ENCODE measurements around the gene CAPN7. TPM values are rescaled to one million over a fixed set of nuclear protein-coding genes. Genes with fewer than 3 reads are reported as not detected.
"Not testable (repeated sequence)": the region's sequence is repeated elsewhere in the genome, so short reads cannot be mapped to it uniquely, and the experiment has no call there.

The CAPN7 gene
- 11.1 TPM for polyA plus RNA-seq (2013, experiment 1 of 2)
- 12.1 TPM for polyA plus RNA-seq (2013, experiment 2 of 2)

DNA sequence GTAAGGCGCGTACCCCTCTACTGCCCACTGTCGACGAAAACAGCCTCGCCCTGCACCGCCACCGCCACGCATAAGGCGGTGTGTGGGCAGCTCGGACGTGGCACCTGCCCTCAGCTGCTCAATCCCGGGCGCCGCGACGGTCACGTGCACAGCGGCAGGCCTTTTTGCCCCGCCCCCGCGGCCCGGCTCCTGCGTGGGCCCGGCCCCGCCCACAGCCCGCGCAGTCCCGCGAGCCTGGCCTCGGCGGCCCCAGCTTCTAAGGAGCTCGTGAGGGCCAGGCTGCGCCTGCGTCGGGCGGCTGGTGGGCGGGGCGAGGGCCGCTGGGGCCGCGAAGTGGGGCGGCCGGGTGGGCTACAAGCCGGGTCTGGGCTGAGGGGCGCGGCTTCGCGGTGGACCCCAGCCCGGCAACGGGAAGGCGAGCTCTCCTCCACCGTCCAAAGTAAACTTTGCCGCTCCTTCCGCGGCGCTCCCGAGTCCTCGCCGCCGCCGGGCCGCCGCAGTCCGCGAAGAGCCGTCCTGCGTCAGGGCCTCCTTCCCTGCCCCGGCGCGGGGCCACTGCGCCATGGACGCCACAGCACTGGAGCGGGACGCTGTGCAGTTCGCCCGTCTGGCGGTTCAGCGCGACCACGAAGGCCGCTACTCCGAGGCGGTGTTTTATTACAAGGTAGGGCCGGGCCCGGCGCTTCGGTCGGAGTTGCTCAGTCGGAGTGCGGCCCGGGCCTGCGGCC, at the start of gene CAPN7:
TSS of gene CAPN7 (plus strand) at position 313 of the 728 bp plus-strand sequence. CDS start at position 563, 250 bp downstream.
- Histone ChIP-seq H3K36me3 (ENCODE audit: insufficient read depth, low read length) (peaks cover 12% of the 10 kb centered on the region; the same call in 1 of the 2 replicates), H3K9me3 (ENCODE audit: insufficient read depth, low read depth, low read length) (no peaks in the 10 kb centered on the region), H3K9ac (ENCODE audit: low read depth, low read length) (peak within 1 kb of the TSS; percentile 89), H3K4me1 (ENCODE audit: insufficient read depth, low read length) (peaks cover 11% of the 10 kb centered on the region; the same call in 1 of the 2 replicates), H3K27ac (ENCODE audit: low read depth, low read length) (peak within 1 kb of the TSS; percentile 81), H3K27me3 (ENCODE audit: insufficient read depth, low read length) (no peaks in the 10 kb centered on the region), H3K4me3 (ENCODE audit: low read length) (peak within 1 kb of the TSS; percentile 92)
- under 1% methylated on average over 92 of the region's 92 CpGs for WGBS

DNA sequence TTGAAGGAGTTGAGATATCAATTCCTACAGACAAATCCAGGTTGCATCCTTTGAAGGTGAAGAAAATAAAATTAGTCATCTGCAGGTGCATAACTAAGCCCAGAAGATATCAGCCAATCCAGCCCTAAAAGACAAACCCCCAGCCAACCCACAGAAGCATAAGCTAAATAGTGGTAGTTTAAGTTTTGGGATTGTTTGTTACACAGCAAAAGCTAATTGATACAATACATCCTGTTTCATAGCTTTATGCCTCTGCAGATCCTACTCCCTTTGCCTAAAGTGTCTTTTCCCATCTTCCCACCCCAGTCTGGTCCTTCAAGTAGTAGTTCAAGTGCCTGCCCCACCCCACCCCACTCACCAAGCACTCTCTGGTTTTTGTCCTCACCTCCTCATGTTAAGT, 48.6 kb upstream of the CAPN7 start:
- H3K4me3 ChIP-seq (ENCODE audit: low read length): no peak overlapping the region
- no peaks in the 10 kb centered on the region for H3K9me3 ChIP-seq (ENCODE audit: insufficient read depth, low read depth, low read length)
- no peak overlapping the region for H3K9ac ChIP-seq (ENCODE audit: low read depth, low read length)
- no peaks in the 10 kb centered on the region for H3K36me3 ChIP-seq (ENCODE audit: insufficient read depth, low read length)
- H3K4me1 ChIP-seq (ENCODE audit: insufficient read depth, low read length): no peaks in the 10 kb centered on the region
- H3K27me3 ChIP-seq (ENCODE audit: insufficient read depth, low read length): peaks cover 45% of the 10 kb centered on the region
- no peak overlapping the region for H3K27ac ChIP-seq (ENCODE audit: low read depth, low read length)

DNA sequence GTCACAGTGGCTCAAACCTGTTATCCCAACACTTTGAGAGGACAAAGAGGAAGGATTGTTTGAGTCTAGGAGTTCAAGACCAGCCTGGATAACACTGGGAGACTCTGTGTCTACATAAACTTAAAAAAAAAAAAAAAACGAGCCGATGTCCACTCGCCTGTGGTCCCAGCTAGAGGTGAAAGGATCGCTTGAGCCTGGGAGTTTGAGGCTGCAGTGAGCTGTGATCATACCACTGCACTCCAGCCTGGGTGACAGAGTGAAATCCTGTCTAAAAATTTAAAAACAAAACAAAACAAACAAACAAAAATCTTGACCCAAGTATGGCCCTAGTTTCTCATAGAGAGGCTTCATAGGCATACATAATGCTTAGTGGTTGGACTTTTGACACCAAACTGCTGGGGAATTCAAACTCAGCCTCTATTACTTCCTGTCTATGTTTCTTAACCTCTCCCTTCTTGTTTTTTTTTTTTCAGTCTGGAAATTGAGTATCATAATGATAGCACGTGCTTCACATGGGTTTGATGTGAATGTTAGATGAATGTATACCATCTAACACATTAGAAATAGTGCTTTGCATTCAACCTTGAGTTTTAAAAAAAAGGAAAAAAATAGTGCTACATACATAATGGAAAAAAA, 46.4 kb upstream of the CAPN7 start:
- Histone ChIP-seq H3K36me3 (ENCODE audit: insufficient read depth, low read length) (no peaks in the 10 kb centered on the region), H3K9ac (ENCODE audit: low read depth, low read length) (no peak overlapping the region), H3K27me3 (ENCODE audit: insufficient read depth, low read length) (peaks cover 25% of the 10 kb centered on the region), H3K9me3 (ENCODE audit: insufficient read depth, low read depth, low read length) (peaks cover 6% of the 10 kb centered on the region; the same call in 1 of the 2 replicates), H3K27ac (ENCODE audit: low read depth, low read length) (no peak overlapping the region), H3K4me3 (ENCODE audit: low read length) (no peak overlapping the region), H3K4me1 (ENCODE audit: insufficient read depth, low read length) (no peaks in the 10 kb centered on the region)
- 93% methylated on average over 4 of the region's 5 CpGs for WGBS

DNA sequence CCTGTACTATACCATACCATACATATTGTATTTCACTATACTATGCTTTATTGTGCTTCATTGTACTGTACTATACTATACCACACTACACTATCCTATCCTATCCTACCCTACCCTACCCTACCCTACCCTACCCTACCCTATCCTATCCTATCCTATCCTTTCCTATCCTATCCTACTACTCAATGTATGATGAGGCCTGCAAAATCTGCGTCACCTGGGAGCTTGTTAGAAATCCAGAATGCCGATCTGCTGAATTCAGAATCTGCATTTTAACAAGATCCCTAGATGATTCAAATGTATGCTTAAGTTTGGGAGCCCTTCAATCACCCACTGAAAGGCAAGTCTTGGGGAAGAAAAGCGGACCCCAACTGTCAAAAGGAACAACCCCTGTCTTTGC, 45.4 kb upstream of the CAPN7 start:
- 93% methylated on average over 3 of the region's 3 CpGs for WGBS
- H3K9ac ChIP-seq (ENCODE audit: low read depth, low read length): no peak overlapping the region
- H3K36me3 ChIP-seq (ENCODE audit: insufficient read depth, low read length): no peaks in the 10 kb centered on the region
- no peaks in the 10 kb centered on the region for H3K4me1 ChIP-seq (ENCODE audit: insufficient read depth, low read length)
- no peak overlapping the region for H3K4me3 ChIP-seq (ENCODE audit: low read length)
- H3K9me3 ChIP-seq (ENCODE audit: insufficient read depth, low read depth, low read length): peaks cover 10% of the 10 kb centered on the region; the same call in 1 of the 2 replicates
- no peak overlapping the region for H3K27ac ChIP-seq (ENCODE audit: low read depth, low read length)
- H3K27me3 ChIP-seq (ENCODE audit: insufficient read depth, low read length): peaks cover 25% of the 10 kb centered on the region

DNA sequence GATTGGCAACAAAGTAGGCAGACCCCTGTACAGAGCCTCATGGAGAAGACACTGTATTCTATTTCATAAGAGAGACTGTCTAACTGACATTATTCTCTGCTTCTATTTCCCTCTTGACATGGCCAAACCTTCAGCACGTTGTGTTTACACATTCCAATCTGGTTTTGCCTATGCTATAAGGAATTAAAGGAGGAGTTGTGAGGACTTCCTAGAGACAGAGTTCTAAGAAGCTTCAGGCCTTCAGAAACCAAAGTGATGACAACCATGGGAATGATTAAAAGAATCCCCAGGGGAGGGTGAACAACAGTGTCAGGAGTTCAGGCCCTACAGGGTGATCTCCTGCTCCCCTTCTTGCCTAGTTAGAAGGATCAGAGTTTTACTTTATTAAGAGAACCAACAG, 44.9 kb upstream of the CAPN7 start:
- 95% methylated on average over 1 of the region's 1 CpG for WGBS
- H3K27ac ChIP-seq (ENCODE audit: low read depth, low read length): no peak overlapping the region
- peaks cover 25% of the 10 kb centered on the region for H3K27me3 ChIP-seq (ENCODE audit: insufficient read depth, low read length)
- H3K9me3 ChIP-seq (ENCODE audit: insufficient read depth, low read depth, low read length): peaks cover 13% of the 10 kb centered on the region; the same call in 1 of the 2 replicates
- no peak overlapping the region for H3K4me3 ChIP-seq (ENCODE audit: low read length)
- no peak overlapping the region for H3K9ac ChIP-seq (ENCODE audit: low read depth, low read length)
- no peaks in the 10 kb centered on the region for H3K36me3 ChIP-seq (ENCODE audit: insufficient read depth, low read length)
- H3K4me1 ChIP-seq (ENCODE audit: insufficient read depth, low read length): no peaks in the 10 kb centered on the region

DNA sequence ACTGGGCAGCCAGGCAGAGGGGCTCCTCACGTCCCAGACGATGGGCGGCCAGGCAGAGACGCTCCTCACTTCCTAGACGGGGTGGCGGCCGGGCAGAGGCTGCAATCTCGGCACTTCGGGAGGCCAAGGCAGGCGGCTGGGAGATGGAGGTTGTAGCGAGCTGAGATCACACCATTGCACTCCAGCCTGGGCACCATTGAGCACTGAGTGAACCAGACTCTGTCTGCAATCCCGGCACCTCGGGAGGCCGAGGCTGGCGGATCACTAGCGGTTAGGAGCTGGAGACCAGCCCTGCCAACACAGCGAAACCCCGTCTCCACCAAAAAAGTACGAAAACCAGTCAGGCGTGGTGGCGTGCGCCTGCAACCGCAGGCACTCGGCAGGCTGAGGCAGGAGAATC, 42.4 kb upstream of the CAPN7 start:
- not testable (repeated sequence) for H3K27ac ChIP-seq (ENCODE audit: low read depth, low read length); H3K9ac ChIP-seq (ENCODE audit: low read depth, low read length); H3K4me3 ChIP-seq (ENCODE audit: low read length); H3K36me3 ChIP-seq (ENCODE audit: insufficient read depth, low read length); H3K4me1 ChIP-seq (ENCODE audit: insufficient read depth, low read length)
- Histone ChIP-seq H3K27me3 (ENCODE audit: insufficient read depth, low read length) (peaks cover 12% of the 10 kb centered on the region), H3K9me3 (ENCODE audit: insufficient read depth, low read depth, low read length) (peaks cover 13% of the 10 kb centered on the region; the same call in 1 of the 2 replicates)
- 92% methylated on average over 18 of the region's 24 CpGs for WGBS

DNA sequence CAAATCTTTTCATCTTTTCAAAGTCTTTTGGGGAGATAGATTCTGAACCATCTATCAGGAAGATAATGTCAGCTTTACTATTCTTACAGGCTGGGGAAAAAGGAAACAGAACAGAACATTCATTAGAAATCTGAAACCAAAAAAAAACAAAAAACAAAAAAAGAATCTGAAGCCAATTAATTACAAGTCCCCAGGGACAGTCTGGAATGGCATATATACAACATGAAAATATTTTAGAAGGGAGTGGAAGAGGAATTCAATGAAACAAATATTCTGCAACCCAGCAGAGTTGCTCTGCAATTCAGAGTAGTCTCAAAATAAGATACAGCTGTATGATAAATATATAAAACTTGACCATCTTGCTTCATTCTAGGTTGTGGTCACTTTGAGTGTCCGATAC, 41.7 kb upstream of the CAPN7 start:
- H3K9ac ChIP-seq (ENCODE audit: low read depth, low read length): no peak overlapping the region
- H3K9me3 ChIP-seq (ENCODE audit: insufficient read depth, low read depth, low read length): peaks cover 13% of the 10 kb centered on the region; the same call in 1 of the 2 replicates
- H3K4me1 ChIP-seq (ENCODE audit: insufficient read depth, low read length): no peaks in the 10 kb centered on the region
- no peaks in the 10 kb centered on the region for H3K36me3 ChIP-seq (ENCODE audit: insufficient read depth, low read length)
- H3K27me3 ChIP-seq (ENCODE audit: insufficient read depth, low read length): peaks cover 9% of the 10 kb centered on the region
- H3K4me3 ChIP-seq (ENCODE audit: low read length): no peak overlapping the region
- 91% methylated on average over 1 of the region's 1 CpG for WGBS
- no peak overlapping the region for H3K27ac ChIP-seq (ENCODE audit: low read depth, low read length)

DNA sequence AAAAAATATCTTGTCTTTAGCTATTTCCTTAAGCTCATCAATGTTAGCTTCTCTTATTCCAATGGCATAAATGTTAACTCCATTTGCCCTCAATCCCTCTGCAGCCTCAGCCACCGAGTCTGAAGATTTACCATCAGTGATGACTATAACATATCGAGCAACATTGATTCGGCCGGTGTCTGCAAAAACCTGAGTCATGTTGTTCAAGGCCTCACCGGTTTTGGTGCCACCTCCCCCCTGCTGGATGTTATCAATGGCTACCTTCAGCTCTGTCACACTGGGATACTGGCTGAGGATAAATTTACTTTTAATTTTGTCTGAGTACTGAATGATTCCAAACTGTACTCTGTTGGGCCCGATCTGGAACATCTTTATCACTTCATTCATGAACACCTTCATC, 41.0 kb upstream of the CAPN7 start:
- peaks cover 13% of the 10 kb centered on the region; the same call in 1 of the 2 replicates for H3K9me3 ChIP-seq (ENCODE audit: insufficient read depth, low read depth, low read length)
- WGBS: 90% methylated on average over 6 of the region's 6 CpGs
- no peaks in the 10 kb centered on the region for H3K4me1 ChIP-seq (ENCODE audit: insufficient read depth, low read length)
- H3K4me3 ChIP-seq (ENCODE audit: low read length): no peak overlapping the region
- H3K9ac ChIP-seq (ENCODE audit: low read depth, low read length): no peak overlapping the region
- 0 out of 2 replicates have a peak, but pooled peaks cover 2% of the 10 kb centered on the region for H3K27me3 ChIP-seq (ENCODE audit: insufficient read depth, low read length)
- no peaks in the 10 kb centered on the region for H3K36me3 ChIP-seq (ENCODE audit: insufficient read depth, low read length)
- H3K27ac ChIP-seq (ENCODE audit: low read depth, low read length): no peak overlapping the region

DNA sequence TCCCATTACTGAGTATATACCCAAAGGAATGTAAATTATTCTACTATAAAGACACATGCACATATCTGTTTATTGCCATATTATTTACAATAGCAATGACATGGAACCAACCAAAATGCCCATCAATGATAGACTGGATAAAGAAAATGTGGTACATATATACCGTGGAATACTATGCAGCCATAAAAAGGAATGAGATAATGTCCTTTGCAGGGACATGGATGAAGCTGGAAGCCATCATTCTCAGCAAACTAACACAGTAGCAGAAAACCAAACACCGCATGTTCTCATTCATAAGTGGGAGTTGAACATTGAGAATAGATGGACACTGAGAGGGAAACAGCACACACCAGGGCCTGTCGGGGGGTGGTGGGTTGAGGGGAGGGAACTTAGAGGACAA, 39.7 kb upstream of the CAPN7 start:
- H3K9me3 ChIP-seq (ENCODE audit: insufficient read depth, low read depth, low read length): peaks cover 13% of the 10 kb centered on the region; the same call in 1 of the 2 replicates
- not testable (repeated sequence) for H3K9ac ChIP-seq (ENCODE audit: low read depth, low read length); H3K4me3 ChIP-seq (ENCODE audit: low read length); H3K27me3 ChIP-seq (ENCODE audit: insufficient read depth, low read length); H3K36me3 ChIP-seq (ENCODE audit: insufficient read depth, low read length); H3K27ac ChIP-seq (ENCODE audit: low read depth, low read length); H3K4me1 ChIP-seq (ENCODE audit: insufficient read depth, low read length)
- 99% methylated on average over 3 of the region's 3 CpGs for WGBS

DNA sequence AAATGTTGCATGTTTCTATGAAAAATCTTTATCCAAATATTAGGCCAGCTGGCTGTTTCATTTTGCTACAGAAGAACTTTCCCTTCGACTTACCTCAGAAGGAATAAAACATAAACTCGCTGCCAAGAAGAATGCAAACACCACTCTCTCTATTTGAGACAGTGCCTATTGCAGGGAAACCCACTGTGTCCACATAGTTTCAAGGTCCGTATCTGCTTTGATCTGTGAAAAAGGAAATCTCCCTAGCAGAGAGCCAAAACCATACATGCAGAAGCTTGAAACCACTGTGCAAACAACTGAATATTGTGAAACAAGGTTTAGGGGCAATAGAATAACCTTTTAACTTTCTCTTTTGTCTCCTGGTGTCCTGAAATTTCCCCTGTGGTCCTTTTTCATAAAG, 35.0 kb upstream of the CAPN7 start:
- WGBS: 83% methylated on average over 3 of the region's 3 CpGs
- no peaks in the 10 kb centered on the region for H3K9me3 ChIP-seq (ENCODE audit: insufficient read depth, low read depth, low read length)
- peaks cover 6% of the 10 kb centered on the region; the same call in 1 of the 2 replicates for H3K27me3 ChIP-seq (ENCODE audit: insufficient read depth, low read length)
- no peaks in the 10 kb centered on the region for H3K36me3 ChIP-seq (ENCODE audit: insufficient read depth, low read length)
- no peak overlapping the region for H3K9ac ChIP-seq (ENCODE audit: low read depth, low read length)
- no peak overlapping the region for H3K27ac ChIP-seq (ENCODE audit: low read depth, low read length)
- no peak overlapping the region for H3K4me3 ChIP-seq (ENCODE audit: low read length)
- no peaks in the 10 kb centered on the region for H3K4me1 ChIP-seq (ENCODE audit: insufficient read depth, low read length)

DNA sequence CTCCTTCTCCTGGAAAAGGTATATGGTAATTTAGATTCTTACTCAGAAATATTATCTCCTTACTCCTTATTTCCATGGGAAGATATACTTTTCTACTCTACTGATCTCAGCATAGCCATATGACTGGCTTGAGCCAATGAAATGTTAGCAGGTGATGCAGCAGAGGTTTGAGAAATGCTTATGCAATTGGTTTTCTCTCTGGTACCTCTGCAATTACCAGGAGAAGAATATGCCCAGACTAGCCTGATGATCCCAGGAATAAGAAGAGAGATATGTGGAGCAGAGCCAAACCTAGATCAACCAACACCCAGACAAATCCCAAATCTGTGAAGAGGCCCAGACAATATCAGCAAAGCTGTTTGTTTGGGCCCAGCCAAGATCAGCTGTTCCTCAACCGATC, 33.2 kb upstream of the CAPN7 start:
- Histone ChIP-seq H3K9ac (ENCODE audit: low read depth, low read length) (no peak overlapping the region), H3K4me3 (ENCODE audit: low read length) (no peak overlapping the region), H3K27me3 (ENCODE audit: insufficient read depth, low read length) (peaks cover 5% of the 10 kb centered on the region; the same call in 1 of the 2 replicates), H3K9me3 (ENCODE audit: insufficient read depth, low read depth, low read length) (no peaks in the 10 kb centered on the region), H3K4me1 (ENCODE audit: insufficient read depth, low read length) (no peaks in the 10 kb centered on the region), H3K36me3 (ENCODE audit: insufficient read depth, low read length) (no peaks in the 10 kb centered on the region), H3K27ac (ENCODE audit: low read depth, low read length) (no peak overlapping the region)
- 88% methylated on average over 1 of the region's 1 CpG for WGBS
